HTERT RPE-1 (cell line): ENCODE results near the gene MACF1.
"Not testable (repeated sequence)": the region's sequence is repeated elsewhere in the genome, so short reads cannot be mapped to it uniquely, and the experiment has no call there.

Source experiments
- in situ Hi-C: fragments of 300-500 bp; cut with MboI; formaldehyde crosslinking; loops from 4 replicates; pipeline ENCODE4 v1.14.3; 2020; ENCODE audit warnings: low sequenced_read_pairs

The MACF1 gene

DNA sequence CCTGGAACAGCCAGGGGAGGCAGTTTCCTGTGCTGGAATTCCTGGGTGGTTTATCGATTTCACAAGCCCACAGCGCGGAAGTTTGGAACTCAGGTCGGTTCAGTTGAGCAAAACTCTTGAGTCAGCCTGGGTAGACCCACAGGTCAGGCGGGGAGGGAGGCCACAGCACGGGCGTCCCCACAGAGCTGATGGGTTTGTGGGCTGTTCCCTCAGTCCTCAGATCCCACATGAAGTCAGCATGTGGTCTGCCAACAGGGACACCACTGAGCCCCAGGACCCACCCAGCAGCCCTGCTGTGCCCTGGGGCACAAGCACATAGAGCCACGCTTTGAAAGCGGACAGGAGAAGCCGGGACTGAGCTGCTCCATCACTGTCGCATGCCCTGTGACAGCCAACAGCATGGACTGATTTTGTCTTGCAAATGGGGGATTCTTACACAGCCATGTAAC lies 304.4 kb downstream of the MACF1 start:
- in situ Hi-C loops = no loop called here

DNA sequence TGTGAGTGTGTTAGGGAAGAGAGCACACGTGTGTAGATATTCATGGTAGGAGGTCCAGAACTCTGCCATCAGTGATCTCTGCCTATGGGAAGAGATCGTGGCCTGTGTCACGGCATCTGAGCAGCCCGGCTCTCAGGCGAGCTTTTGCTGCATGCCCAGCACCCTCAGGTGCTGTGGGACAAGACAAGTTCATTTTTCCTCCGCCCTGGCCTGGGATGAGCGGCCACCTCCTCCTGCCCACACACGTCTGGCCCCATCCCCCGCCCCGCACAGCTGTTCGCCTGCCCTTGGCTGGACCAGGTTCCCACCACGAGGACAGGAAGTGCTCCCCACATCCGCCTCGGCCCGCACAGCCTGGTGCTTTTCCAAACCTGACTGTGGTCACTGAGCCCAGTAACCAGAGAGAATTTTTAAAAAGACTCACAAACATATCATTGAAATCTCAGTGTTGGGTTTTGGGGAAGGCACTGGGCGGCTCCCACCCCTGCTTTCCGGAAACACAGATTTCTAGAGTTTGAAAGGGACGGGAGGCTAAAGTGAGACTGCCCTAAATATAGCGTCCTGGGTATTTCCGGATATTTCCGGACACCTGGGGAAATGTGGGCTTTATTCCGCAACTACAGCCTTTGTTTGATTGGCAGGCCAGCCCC lies 305.0 kb downstream of the MACF1 start:
- in situ Hi-C loops = no loop called here

DNA sequence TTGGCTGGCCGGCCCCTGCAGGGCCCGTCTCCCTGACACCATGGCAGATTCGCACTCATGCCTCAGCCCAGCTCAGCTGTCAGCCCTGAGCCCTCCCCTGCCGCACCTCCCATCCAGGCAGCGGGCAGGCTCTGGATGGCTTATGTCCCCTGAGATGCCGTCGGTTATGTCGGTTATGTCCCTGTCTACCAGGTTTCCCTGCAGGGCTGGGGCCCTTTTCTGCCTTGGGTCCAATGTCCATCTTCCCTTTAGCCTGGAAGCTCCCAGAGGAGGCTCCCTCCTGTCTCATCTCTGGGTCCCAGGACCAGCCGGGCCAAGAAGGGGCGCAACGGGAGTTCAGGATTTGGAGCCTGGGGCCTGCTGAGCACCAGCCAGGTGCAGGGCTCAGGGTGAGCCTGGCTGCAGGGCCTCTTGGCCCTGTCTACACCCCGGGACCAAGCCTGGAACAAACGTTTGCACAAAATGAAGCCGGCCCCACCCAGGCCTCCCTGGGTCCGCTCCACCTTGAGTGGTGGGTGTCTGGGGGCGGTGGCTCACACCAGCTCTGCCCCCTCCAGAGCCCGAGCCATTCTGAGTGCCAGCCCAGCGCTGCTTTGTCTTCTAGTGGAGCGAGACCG lies 306.2 kb downstream of the MACF1 start:
- in situ Hi-C loops = not testable (repeated sequence)

DNA sequence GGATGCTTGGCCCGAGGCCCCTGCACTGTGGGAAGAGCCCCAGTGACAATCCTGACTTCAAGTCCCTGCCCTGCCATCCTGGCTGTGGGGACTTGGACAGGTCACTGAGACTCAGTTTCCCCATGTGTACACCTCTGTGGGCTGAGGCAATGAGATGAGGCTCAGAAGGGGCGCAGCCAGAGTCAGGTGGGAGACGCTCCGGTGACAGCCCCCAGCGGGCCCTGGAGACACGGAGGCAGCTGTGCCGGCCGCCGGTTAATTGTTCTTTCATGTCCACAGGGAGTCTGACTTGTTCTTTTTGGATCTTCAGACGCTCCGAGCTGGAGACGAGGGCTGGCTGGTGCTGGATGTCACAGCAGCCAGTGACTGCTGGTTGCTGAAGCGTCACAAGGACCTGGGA lies 307.0 kb downstream of the MACF1 start:
- in situ Hi-C loops = not testable (repeated sequence)

DNA sequence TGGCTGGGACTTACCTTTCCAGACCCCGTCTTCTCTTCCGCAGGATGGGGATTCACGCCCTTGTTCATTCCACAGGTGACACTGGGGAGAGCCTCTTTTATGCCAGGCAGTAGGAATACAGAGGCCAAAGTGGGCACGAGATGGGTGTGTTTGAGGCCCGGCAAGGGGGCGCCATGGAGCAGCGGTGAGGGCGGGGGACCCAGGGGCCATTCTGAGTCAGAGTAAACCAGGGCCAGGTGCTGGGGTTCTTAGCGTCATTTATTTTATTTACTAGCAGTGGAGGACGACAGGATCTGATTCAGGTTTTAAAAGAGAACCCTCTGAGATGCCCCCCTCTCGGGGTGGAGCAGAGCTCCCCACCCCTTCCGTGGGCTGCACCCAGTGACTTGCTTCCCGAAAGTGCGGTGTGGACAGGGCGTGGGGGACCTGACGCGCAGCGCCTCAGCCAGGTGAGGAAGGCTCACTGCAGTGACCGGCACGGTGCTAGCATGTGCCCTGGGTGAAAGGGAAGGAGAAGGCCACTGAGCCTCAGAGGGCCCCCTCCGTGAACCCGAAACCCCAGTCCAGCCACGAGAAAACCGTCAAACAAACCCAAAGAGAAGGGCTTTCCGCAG lies 307.8 kb downstream of the MACF1 start:
- in situ Hi-C loops = not testable (repeated sequence)

DNA sequence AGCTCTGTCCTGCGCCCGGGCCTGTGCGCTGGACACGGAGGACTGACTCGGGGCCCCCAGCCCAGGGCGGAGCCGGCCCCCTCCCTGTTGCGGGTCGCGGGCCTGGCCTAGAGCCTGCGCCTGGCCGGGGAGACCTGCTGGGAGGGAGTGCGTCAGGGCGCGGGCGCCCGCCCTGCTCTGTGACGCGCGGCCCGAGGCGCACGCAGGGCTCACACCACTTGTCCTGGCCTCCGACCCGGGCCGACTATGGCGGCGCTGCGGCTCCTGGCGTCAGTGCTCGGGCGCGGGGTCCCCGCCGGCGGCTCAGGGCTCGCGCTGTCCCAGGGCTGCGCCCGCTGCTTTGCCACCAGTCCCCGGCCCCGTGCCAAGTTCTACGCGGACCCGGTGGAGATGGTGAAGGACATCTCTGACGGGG lies 310.2 kb downstream of the MACF1 start:
- in situ Hi-C loops = not testable (repeated sequence)

DNA sequence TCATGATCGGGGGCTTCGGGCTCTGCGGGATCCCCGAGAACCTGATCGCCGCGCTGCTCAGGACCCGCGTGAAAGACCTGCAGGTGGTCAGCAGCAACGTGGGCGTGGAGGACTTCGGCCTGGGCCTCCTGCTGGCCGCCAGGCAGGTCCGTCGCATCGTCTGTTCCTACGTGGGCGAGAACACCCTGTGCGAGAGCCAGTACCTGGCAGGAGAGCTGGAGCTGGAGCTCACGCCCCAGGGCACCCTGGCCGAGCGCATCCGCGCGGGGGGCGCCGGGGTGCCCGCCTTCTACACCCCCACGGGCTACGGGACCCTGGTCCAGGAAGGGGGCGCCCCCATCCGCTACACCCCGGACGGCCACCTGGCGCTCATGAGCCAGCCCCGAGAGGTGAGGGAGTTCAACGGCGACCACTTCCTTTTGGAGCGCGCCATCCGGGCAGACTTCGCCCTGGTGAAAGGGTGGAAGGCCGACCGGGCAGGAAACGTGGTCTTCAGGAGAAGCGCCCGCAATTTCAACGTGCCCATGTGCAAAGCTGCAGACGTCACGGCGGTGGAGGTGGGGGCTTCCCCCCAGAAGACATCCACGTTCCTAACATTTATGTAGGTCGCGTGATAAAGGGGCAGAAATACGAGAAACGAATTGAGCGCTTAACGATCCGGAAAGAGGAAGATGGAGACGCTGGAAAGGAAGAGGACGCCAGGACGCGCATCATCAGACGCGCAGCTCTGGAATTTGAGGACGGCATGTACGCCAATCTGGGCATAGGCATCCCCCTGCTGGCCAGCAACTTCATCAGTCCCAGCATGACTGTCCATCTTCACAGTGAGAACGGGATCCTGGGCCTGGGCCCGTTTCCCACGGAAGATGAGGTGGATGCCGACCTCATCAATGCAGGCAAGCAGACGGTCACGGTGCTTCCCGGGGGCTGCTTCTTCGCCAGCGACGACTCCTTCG lies 310.9 kb downstream of the MACF1 start:
- in situ Hi-C loops = not testable (repeated sequence)

DNA sequence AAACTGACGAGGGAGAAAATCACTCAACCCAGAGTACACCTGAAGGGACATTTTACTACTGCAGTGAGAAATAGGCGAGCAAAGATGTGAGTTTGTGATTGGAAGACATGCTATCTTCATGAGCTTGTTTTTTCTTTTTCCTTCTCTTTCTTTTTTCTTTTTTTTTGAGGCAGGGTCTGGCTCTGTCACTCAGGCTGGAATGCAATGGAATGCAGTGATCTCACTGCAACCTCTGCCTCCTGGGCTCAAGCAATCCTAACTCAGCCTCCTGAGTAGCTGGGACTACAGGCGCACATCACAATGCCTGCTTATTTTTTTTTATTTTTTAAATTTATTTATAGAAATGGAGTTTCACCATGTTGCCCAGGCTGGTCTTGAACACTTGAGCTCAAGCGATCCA lies 312.3 kb downstream of the MACF1 start:
- in situ Hi-C loops = not testable (repeated sequence)

DNA sequence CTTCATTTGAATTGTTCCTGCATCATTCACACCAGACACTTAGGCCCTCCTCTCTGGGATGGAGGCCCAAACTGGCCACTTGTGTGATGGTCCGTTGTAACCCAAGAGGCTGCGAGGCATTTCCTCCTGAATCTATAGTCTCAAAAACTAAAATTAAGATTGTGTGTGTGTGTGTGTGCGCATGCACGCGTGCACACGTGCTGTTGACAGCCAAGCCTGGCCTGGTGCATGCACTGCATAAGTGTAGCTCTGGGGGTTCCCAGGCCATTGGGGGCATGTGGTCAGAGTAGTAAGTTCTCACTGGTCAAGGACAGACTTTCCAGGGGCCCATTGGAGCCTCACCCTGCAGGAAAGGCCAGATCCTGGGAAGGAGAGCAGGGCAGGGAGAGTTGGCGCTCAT lies 313.4 kb downstream of the MACF1 start:
- in situ Hi-C loops = not testable (repeated sequence)

DNA sequence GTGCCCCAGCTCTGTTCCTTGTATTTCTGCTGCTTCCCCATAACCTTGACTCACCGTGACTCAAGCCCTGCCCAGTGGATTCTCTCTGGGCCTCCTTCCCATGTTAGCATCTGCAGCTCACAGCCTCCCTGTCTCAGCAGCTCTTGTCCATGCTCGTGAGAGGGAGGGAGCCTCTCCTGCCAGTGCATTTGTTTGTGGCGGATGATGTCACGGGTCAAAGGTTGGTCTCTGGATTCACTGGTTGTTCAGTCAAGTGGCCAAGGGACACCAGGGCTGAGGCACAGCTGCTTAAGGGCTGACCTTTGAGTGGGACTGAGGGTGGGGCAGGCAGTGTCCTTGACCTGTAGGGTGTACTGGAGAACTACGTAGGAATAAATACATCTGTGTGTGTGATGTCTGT lies 314.9 kb downstream of the MACF1 start:
- in situ Hi-C loops = not testable (repeated sequence)

DNA sequence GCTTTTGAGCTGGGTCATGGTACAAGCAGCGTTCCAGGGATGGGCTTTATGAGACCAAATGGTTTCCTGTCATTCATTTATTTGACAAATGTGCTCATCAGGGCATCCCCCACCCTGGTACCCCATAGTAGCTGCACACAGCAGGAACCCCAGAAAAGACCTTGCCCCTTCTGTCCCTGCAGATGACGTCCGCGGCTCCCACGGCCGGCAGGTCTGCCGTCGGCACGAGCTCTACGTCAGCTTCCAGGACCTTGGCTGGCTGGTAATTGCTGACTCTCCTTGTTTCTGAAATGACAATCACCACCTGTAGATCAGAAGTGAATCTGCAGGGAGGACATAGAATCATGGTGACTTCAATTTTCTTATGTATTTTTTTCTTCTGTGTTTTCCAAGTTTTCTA lies 317.7 kb downstream of the MACF1 start:
- in situ Hi-C loops = not testable (repeated sequence)

DNA sequence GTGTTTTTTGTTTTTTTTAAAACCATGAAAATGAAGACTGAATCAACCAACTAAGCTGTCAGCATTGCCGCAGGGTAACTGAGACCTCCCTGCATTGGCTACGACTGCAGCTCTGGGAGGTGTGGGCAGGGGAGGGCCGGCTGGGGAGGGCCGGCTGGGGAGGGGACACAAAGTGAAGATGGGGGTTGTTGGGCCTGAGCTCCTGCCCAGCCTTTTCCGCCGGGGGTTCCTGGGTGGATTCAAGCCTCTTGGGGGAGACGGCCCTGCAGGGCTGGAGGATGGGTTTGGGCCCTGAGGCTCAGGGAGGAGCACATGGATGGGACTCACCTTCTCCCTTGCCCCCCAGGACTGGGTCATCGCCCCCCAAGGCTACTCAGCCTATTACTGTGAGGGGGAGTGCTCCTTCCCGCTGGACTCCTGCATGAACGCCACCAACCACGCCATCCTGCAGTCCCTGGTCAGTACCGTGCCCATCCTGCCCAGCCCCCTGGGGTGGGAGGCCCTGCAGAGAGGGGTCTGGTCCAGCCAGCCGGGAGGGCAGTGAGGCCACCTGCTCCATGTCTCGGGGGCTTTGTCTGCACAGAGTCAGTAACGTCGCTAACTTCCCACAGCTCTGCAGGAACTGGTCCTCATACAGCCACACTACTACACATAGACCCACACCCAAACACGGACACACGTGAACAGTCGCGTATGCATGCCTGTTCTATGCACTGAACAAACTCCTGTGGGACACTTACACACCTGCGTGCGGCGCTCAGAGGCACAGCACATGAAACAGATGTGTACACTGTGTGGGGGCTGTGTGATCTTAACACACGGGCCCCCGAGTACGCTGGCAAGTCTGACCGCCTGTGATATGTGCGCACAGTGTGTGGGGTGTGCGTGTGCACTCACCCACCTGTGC lies 318.4 kb downstream of the MACF1 start:
- in situ Hi-C loops = no loop called here

DNA sequence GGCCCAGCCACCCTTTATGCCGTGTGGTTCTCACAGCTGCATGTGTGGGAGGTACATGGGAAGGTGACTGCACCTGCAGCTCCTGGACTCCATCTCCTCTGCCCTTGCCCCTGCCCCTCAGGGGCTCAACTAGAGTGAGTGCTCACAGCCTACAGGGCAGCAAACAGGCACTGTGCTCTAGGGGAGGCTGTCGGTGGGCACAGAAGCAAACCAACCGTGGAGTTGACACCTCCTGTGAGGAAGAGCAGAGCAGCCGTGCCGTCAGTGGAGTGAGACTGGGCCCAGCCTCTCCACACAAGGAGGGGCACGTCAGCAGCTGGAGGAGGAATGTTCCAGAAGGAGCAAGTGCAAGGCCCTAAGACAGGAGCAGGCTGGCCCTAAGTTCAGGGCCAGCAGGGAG lies 319.7 kb downstream of the MACF1 start:
- in situ Hi-C loops = no loop called here

DNA sequence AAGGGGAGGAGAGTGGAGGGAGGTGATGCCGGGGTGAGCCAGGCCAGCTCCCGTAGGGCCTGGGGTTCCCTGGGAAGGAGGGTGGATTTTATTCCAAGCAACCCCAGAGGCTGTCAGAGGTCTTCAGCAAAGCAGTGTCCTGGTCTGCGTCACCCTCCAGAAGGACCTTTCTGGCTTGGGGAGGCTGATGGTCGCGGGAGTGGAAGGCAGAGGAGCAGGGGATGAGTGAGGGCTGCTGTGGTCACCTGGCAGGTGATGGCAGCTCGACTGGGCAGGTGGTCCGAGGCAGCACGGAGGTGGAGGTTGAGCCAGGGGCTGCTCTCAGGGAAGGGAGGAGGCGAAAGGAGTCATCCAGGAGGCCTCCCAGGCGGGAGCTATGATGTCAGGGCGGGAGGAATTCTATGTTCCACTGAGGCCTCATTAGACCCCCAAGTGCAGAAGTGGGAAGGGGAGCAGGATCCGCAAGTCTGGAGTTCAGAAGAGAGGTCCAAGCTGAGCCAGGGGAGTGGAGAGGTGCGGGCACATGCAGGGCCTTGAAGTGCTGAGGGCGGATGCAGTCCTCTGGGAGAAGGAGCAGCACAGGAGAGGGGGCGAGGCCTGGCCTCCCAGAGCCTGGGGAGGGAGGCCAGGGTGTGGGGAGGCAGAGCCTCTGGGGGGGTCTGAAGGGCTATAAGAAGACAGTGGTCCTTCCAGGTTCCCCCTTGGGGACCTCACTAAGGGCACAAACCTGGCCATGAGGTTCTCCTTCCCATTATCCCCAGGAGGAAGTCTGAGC lies 320.3 kb downstream of the MACF1 start:
- in situ Hi-C loops = no loop called here

DNA sequence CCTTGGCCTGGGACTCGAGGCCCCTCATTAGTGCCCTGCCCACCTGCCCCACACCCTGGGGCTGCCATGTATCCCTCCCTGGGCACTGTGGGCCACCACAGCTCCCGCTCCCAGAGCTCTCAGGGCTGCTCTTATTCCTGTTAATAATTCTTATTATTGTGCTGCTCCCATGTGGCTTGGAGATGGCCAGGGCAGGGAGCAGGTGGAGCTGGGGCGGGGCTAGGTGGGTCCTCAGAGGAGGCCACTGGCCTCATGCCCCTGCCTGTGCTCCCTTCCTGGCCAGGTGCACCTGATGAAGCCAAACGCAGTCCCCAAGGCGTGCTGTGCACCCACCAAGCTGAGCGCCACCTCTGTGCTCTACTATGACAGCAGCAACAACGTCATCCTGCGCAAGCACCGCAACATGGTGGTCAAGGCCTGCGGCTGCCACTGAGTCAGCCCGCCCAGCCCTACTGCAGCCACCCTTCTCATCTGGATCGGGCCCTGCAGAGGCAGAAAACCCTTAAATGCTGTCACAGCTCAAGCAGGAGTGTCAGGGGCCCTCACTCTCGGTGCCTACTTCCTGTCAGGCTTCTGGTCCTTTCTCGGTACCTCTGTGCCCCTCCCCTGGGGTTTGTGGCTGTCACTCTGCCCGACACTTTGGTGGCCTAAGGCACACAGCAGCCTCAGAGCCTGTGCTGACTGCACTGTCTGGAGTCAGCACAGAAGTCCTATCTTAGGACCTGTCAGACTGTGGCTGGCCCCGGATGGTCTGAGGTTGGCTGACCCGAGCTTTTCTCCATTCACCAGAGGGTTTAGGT lies 321.1 kb downstream of the MACF1 start:
- in situ Hi-C loops = no loop called here

DNA sequence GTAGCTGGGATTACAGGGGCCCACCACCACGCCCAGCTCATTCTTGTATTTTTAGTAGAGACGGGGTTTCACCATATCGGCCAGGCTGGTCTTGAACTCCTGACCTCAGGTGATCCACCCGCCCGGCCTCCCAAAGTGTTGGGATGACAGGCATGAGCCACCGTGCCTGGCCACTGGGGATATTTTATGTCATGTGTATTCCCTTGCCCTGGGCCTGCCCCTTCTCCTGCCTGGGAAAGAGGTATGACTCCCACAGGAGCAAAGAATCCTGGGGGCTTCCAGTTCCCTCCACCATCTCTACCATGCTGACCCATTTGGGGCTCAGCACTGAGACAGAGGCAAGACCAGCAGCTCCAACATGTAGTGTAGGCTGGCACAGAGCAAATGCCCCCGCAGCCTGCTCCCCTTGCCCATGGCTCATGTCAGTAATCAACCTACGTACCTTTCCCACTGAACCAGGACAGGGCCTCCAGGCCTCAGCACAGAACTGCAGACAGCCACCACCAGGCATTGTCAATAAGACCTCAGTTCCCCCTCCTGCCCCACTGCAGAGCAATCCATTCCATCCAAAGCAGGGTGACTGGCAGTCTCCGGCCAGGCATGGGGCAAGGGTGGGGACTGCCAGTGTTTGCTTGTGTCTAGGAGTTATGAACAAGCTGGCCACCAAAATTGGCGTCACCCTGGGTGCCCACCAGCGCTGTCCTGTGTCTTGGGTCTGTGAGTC lies 322.1 kb downstream of the MACF1 start:
- in situ Hi-C loops = no loop called here

DNA sequence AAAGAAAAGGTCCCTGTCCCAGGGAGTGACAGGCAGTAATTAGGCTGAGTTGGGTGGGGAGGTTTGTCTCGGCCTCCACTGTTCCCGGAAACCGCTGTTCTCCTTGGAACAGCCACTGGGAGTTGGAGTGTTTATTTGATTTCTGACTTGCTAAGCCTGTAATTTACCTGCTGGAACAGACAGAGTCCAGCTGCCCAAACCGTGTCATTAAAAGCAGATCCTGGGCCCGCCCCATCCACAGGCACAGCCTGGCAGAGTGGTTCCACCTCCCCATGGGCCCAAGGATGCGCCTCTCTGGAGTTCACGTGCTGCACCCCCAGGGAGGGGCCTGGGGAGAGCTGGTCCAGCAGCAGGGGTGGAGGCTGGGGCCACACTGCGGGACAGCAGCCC lies 322.7 kb downstream of the MACF1 start:
- in situ Hi-C loops = not testable (repeated sequence)

DNA sequence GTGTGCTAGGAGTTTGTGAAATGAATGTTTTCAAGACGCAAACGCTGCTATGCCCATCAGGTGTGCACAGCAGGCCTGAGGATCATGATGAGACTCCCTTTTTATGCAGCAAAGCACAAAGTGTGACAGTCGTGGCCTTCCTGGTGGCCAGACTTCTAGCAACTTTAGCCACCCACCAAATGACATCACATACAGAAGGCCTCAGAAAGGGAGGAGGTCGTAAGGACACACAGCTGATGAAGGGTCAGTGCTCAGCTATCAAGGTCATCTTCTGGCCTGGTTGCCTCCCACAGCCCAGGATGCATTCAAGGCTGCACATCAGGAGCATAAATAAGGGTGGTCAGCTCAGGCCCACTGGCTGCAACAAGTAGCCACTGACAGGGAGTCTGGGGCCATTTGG lies 323.6 kb downstream of the MACF1 start:
- in situ Hi-C loops = no loop called here
